Type B pancreatic cell (in vitro differentiated cells): ENCODE measurements around the gene TMEM109. TPM values are rescaled to one million over a fixed set of nuclear protein-coding genes. Genes with fewer than 3 reads are reported as not detected.

ENCODE experiments used
- DNase-seq: peaks from one replicate; pipeline ENCODE4 v3.0.0; 2021; ENCODE audit warnings: mixed read lengths; ENCODE audit not compliant: unreplicated experiment; ENCODE audit errors: extremely low spot score
- H3K27ac Mint-ChIP-seq: 2 replicates; pipeline ENCODE4 v1.8.0; 2021; ENCODE audit warnings: mild to moderate bottlenecking, mixed read lengths
- H3K27me3 Mint-ChIP-seq: 2 replicates; pipeline ENCODE4 v1.8.0; 2021; ENCODE audit warnings: mixed read lengths
- H3K36me3 Mint-ChIP-seq: 2 replicates; pipeline ENCODE4 v1.8.0; 2021; ENCODE audit warnings: mixed read lengths
- H3K4me1 Mint-ChIP-seq: one replicate; pipeline ENCODE4 v1.8.0; 2021; ENCODE audit warnings: mixed read lengths; ENCODE audit not compliant: unreplicated experiment
- H3K4me3 Mint-ChIP-seq: 2 replicates; pipeline ENCODE4 v1.8.0; 2021; ENCODE audit warnings: mild to moderate bottlenecking, mixed read lengths
- H3K9me3 Mint-ChIP-seq: 2 replicates; pipeline ENCODE4 v1.8.0; 2021; ENCODE audit warnings: mixed read lengths
- total RNA-seq: library from RNA; stranded (reverse); gene quantifications from 2 replicates; pipeline ENCODE4 v1.2.1, GENCODE V29; 2021; ENCODE audit warnings: low replicate concordance
- TF ChIP-seq, protein P1 (sequence below): fragments of 200-600 bp; sonication (generic); conservative IDR thresholded peaks from 2 replicates; pipeline ENCODE4 v1.5.0; 2021; ENCODE audit warnings: antibody characterized with exemption, mild to moderate bottlenecking

The TMEM109 gene
- total RNA-seq, 1 donor from 2014 or later: 83.0 TPM

DNA sequence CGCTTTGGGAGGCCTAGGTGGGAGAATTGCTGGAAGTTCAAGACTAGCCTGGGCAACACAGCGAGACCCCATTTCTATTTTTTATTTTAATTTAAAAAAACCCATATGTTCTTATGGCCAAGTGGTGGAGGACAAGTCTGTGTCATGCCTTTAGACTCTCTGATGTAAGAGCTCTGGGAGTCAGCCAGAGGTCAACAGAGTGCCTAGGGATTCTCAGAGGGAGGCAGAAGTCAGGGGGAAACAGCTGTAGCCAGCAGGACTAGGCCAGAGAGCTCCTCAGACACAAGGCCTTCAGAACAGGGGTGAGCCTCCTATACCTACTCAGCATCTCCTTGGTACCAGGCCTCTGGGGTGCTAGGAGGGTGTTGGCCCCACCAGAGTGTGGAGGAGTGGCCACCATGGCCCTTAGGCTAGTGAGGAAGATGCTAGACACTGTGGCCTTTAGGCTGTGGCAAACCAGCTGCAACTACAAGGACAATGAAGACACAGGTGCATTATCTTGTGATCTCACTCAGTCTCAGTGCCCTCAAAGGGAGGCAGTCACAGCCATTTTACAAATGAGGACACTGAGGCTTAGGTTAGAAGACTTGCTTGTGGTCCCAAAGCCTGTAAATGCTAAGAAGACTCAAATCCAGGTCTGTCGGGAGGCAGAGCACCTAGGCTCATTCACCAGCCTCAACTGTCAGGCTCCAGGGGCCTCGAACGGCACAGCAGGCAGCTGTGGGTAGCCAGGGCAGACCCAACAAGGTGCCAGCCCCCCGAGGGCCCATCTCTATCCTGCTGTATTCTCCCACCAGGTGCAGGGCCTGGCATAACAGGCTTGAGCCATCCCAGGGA lies 41.6 kb upstream of the TMEM109 start:
- no peaks in the 10 kb centered on the region for H3K4me1 Mint-ChIP-seq
- DNase-seq: peak; percentile 55
- no peak overlapping the region for H3K27ac Mint-ChIP-seq
- no peaks in the 10 kb centered on the region for H3K27me3 Mint-ChIP-seq
- TF ChIP-seq, protein P1, sequence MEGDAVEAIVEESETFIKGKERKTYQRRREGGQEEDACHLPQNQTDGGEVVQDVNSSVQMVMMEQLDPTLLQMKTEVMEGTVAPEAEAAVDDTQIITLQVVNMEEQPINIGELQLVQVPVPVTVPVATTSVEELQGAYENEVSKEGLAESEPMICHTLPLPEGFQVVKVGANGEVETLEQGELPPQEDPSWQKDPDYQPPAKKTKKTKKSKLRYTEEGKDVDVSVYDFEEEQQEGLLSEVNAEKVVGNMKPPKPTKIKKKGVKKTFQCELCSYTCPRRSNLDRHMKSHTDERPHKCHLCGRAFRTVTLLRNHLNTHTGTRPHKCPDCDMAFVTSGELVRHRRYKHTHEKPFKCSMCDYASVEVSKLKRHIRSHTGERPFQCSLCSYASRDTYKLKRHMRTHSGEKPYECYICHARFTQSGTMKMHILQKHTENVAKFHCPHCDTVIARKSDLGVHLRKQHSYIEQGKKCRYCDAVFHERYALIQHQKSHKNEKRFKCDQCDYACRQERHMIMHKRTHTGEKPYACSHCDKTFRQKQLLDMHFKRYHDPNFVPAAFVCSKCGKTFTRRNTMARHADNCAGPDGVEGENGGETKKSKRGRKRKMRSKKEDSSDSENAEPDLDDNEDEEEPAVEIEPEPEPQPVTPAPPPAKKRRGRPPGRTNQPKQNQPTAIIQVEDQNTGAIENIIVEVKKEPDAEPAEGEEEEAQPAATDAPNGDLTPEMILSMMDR: no peak
- H3K36me3 Mint-ChIP-seq: no peaks in the 10 kb centered on the region
- no peaks in the 10 kb centered on the region for H3K9me3 Mint-ChIP-seq
- H3K4me3 Mint-ChIP-seq: no peak overlapping the region

DNA sequence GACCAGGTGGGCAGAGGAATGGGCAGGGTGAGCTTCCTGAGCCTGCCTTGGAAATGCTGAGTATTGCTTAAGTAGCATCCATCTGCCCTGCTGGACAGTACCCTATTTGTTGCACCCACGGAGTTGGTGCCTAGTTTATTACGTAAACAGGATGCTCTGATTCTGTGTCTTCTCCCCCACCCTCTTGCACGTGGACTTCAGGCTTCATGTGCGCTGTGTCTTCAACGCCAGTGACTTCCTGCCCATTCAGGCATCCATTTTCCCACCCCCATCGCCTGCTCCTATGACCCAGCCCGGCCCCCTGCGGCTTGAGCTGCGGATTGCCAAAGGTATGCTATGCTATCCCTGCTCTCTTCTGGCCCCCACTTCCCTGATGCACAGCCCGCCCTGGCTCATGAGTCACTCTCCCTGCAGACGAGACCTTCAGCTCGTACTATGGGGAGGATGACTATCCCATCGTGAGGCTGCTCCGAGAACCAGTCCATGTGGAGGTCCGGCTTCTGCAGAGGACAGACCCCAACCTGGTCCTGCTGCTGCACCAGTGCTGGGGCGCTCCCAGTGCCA lies 40.9 kb upstream of the TMEM109 start:
- Mint-ChIP-seq H3K4me3 (no peak overlapping the region), H3K9me3 (no peaks in the 10 kb centered on the region)

DNA sequence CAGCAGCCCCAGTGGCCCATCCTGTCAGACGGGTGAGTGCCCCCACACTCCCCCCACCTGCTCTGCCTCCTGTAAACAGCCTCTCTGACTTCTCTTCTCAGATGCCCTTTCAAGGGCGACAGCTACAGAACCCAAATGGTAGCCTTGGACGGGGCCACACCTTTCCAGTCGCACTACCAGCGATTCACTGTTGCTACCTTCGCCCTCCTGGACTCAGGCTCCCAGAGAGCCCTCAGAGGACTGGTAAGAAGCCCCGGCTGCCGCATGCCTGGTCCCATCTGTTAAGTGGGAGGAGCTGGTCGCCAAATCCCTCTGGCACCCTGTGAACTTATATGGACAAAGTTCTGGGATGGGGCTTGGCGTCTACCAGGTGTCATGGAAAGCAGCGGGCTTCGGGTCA lies 40.4 kb upstream of the TMEM109 start:
- no peaks in the 10 kb centered on the region for H3K9me3 Mint-ChIP-seq
- DNase-seq: no peak
- no peak overlapping the region for H3K27ac Mint-ChIP-seq
- H3K27me3 Mint-ChIP-seq: no peaks in the 10 kb centered on the region
- TF ChIP-seq, protein P1: no peak
- no peaks in the 10 kb centered on the region for H3K36me3 Mint-ChIP-seq
- H3K4me1 Mint-ChIP-seq: no peaks in the 10 kb centered on the region
- H3K4me3 Mint-ChIP-seq: no peak overlapping the region

More for the DNA sequence above, 40.9 kb upstream of the TMEM109 start:
- no peaks in the 10 kb centered on the region for H3K27me3 Mint-ChIP-seq
- H3K4me1 Mint-ChIP-seq: no peaks in the 10 kb centered on the region
- H3K36me3 Mint-ChIP-seq: no peaks in the 10 kb centered on the region
- no peak overlapping the region for H3K27ac Mint-ChIP-seq
- TF ChIP-seq, protein P1: no peak
- DNase-seq: no peak

- no peaks in the 10 kb centered on the region for H3K36me3 Mint-ChIP-seq
- no peak overlapping the region for H3K27ac Mint-ChIP-seq
- no peaks in the 10 kb centered on the region for H3K9me3 Mint-ChIP-seq
- TF ChIP-seq, protein P1: no peak
- no peaks in the 10 kb centered on the region for H3K4me1 Mint-ChIP-seq
- peak; percentile 37 for DNase-seq
- H3K27me3 Mint-ChIP-seq: no peaks in the 10 kb centered on the region
- no peak overlapping the region for H3K4me3 Mint-ChIP-seq
These were observed 39.3 kb upstream of the TMEM109 start for GRCh38 chr11:60874421-60875365.

GRCh38 chr11:60875366-60876167 lies 38.4 kb upstream of the TMEM109 start:
- Mint-ChIP-seq H3K9me3 (no peaks in the 10 kb centered on the region), H3K36me3 (peaks cover under 1% of the 10 kb centered on the region), H3K27me3 (no peaks in the 10 kb centered on the region), H3K4me1 (peaks cover under 1% of the 10 kb centered on the region), H3K27ac (peak overlapping the region; percentile 77), H3K4me3 (no peak overlapping the region)
- peak; percentile 47 for DNase-seq
- TF ChIP-seq, protein P1: no peak
